ENCODE data around the gene DNAJC15.

- TF ChIP-seq CTCF (IDR thresholded peaks at IDR 0.05) (no peak), POLR2AphosphoS5 (IDR thresholded peaks at IDR 0.05; ENCODE audit: low read depth, low read length) (no peak), REST (IDR thresholded peaks at IDR 0.05; ENCODE audit: insufficient read depth in 1 of 2, low read depth in 2 of 2, low read length in 1 of 2) (no peak), SIN3A (IDR thresholded peaks at IDR 0.05; ENCODE audit: borderline replicate concordance, insufficient read depth, low read depth, low read length) (no peak)
Observed at GRCh38 chr13:43139211-43139610, 115.8 kb downstream of the DNAJC15 start.

Measured in Panc1 (cell line).